ENCODE data around the gene MPP7.
"Not testable (repeated sequence)": the region's sequence is repeated elsewhere in the genome, so short reads cannot be mapped to it uniquely, and the experiment has no call there.

Gene MPP7

DNA sequence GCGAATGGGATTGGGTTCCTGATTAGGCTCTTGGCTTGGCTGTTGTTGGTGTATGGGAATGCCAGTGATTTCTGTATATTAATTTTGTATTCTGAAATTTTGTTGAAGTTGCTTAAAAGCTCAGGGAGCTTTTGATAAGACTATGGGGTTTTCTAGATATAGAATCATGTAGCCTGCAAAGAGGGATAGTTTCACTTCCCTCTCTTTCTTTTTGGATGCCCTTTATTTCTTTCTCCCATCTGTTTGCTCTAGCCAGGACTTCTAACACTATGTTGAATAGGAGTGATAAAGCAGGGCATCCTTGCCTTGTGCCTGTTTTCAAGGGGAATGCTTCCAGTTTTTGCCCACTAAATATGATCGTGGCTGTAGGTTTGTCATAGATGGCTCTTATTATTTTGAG is 40.4 kb upstream of the MPP7 start:
- DNase-seq (ENCODE audit: low read depth in 1 of 2, low spot score in 1 of 2), result no peak
- TF ChIP-seq, protein P1, sequence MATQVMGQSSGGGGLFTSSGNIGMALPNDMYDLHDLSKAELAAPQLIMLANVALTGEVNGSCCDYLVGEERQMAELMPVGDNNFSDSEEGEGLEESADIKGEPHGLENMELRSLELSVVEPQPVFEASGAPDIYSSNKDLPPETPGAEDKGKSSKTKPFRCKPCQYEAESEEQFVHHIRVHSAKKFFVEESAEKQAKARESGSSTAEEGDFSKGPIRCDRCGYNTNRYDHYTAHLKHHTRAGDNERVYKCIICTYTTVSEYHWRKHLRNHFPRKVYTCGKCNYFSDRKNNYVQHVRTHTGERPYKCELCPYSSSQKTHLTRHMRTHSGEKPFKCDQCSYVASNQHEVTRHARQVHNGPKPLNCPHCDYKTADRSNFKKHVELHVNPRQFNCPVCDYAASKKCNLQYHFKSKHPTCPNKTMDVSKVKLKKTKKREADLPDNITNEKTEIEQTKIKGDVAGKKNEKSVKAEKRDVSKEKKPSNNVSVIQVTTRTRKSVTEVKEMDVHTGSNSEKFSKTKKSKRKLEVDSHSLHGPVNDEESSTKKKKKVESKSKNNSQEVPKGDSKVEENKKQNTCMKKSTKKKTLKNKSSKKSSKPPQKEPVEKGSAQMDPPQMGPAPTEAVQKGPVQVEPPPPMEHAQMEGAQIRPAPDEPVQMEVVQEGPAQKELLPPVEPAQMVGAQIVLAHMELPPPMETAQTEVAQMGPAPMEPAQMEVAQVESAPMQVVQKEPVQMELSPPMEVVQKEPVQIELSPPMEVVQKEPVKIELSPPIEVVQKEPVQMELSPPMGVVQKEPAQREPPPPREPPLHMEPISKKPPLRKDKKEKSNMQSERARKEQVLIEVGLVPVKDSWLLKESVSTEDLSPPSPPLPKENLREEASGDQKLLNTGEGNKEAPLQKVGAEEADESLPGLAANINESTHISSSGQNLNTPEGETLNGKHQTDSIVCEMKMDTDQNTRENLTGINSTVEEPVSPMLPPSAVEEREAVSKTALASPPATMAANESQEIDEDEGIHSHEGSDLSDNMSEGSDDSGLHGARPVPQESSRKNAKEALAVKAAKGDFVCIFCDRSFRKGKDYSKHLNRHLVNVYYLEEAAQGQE (IDR thresholded peaks at IDR 0.05; ENCODE audit: insufficient replicate concordance, low read depth), result no peak
- TF ChIP-seq, protein P2, sequence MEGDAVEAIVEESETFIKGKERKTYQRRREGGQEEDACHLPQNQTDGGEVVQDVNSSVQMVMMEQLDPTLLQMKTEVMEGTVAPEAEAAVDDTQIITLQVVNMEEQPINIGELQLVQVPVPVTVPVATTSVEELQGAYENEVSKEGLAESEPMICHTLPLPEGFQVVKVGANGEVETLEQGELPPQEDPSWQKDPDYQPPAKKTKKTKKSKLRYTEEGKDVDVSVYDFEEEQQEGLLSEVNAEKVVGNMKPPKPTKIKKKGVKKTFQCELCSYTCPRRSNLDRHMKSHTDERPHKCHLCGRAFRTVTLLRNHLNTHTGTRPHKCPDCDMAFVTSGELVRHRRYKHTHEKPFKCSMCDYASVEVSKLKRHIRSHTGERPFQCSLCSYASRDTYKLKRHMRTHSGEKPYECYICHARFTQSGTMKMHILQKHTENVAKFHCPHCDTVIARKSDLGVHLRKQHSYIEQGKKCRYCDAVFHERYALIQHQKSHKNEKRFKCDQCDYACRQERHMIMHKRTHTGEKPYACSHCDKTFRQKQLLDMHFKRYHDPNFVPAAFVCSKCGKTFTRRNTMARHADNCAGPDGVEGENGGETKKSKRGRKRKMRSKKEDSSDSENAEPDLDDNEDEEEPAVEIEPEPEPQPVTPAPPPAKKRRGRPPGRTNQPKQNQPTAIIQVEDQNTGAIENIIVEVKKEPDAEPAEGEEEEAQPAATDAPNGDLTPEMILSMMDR (IDR thresholded peaks at IDR 0.05; ENCODE audit: insufficient read depth, low read length), result no peak
- TF ChIP-seq GABPA (IDR thresholded peaks at IDR 0.05; ENCODE audit: low read depth), result no peak
- no peak for TF ChIP-seq POLR2AphosphoS5 (IDR thresholded peaks at IDR 0.05; ENCODE audit: low read depth)
- no peak for TF ChIP-seq SPI1 (IDR thresholded peaks at IDR 0.05; ENCODE audit: borderline replicate concordance, low read depth)
- H3K27me3 ChIP-seq (ENCODE audit: insufficient read depth, poor library complexity, severe bottlenecking), result no peaks in the 10 kb centered on the region
- no peak overlapping the region for H3K4me3 ChIP-seq (replicated peaks; ENCODE audit: insufficient read depth, low read length)
- no peak overlapping the region for H3K27ac ChIP-seq (replicated peaks)

DNA sequence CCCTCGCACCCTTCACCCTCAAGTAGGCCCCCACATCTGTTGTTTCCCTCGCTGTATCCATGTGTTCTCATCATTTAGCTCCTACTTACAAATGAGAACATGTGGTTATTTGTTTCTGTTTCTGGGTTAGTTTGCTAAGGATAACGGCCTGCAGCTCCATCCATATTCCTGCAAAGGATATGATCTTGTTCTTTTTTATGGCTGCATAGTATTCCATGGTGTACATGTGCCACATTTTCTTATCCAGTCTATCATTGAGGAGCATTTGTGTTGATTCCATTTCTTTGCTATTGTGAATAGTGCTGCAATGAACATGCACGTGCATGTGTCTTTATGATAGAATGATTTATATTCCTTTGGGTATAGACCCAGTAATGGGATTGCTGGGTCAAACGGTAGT is 38.8 kb upstream of the MPP7 start:
- H3K4me3 ChIP-seq (replicated peaks; ENCODE audit: insufficient read depth, low read length); H3K27me3 ChIP-seq (ENCODE audit: insufficient read depth, poor library complexity, severe bottlenecking); H3K27ac ChIP-seq (replicated peaks); DNase-seq (ENCODE audit: low read depth in 1 of 2, low spot score in 1 of 2): not testable (repeated sequence)

DNA sequence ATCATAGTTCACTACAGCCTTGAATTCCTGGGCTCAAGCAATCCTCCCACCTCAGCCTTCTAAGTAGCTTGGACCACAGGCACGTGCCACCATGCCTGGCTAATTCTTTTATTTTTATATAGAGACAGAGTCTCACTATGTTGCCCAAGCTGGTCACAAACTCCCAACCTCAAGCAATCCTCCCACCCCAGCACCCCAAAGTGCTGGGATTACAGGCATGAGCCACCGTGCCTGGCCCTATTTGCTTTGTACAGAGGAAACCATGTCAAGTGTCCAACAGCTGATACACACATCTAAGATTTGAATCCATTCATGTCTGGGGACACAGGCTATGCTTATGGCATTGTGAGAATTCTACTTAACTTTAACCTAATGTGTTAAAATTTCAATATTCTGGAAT is 29.9 kb upstream of the MPP7 start:
- Histone ChIP-seq H3K4me3 (replicated peaks; ENCODE audit: insufficient read depth, low read length) (no peak overlapping the region), H3K27me3 (ENCODE audit: insufficient read depth, poor library complexity, severe bottlenecking) (no peaks in the 10 kb centered on the region), H3K27ac (replicated peaks) (peak overlapping the region; percentile 64; the same call in 1 of the 2 replicates)
- TF ChIP-seq SPI1 (IDR thresholded peaks at IDR 0.05; ENCODE audit: borderline replicate concordance, low read depth) (no peak), GABPA (IDR thresholded peaks at IDR 0.05; ENCODE audit: low read depth) (no peak), POLR2AphosphoS5 (IDR thresholded peaks at IDR 0.05; ENCODE audit: low read depth) (no peak)
- TF ChIP-seq, protein P1 (IDR thresholded peaks at IDR 0.05; ENCODE audit: insufficient replicate concordance, low read depth), result no peak
- TF ChIP-seq, protein P2 (IDR thresholded peaks at IDR 0.05; ENCODE audit: insufficient read depth, low read length), result no peak
- DNase-seq (ENCODE audit: low read depth in 1 of 2, low spot score in 1 of 2), result no peak

DNA sequence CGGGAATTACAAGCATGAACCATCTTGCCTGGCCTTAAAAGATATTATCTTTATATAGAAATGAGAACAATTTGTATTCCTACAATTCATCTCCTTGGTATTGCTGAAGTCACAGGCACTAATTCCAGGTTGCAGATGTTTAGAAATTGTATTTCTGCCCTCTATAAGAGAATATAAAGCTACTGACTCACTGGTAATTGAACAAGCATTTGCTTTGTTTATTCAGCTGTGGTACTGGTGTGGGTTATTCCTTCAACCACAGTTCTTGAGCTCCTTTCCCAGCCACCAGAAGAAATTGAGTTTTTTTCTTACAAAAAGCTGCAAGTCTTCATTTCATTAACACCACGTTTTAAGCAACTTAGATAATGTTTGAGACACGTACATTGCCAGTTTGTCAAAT is 29.0 kb upstream of the MPP7 start:
- DNase-seq (ENCODE audit: low read depth in 1 of 2, low spot score in 1 of 2), result no peak
- H3K4me3 ChIP-seq (replicated peaks; ENCODE audit: insufficient read depth, low read length), result no peak overlapping the region
- TF ChIP-seq SPI1 (IDR thresholded peaks at IDR 0.05; ENCODE audit: borderline replicate concordance, low read depth) (no peak), GABPA (IDR thresholded peaks at IDR 0.05; ENCODE audit: low read depth) (no peak), POLR2AphosphoS5 (IDR thresholded peaks at IDR 0.05; ENCODE audit: low read depth) (no peak)
- TF ChIP-seq, protein P2 (IDR thresholded peaks at IDR 0.05; ENCODE audit: insufficient read depth, low read length), result no peak

More for the DNA sequence above, 29.0 kb upstream of the MPP7 start:
- no peaks in the 10 kb centered on the region for H3K27me3 ChIP-seq (ENCODE audit: insufficient read depth, poor library complexity, severe bottlenecking)
- H3K27ac ChIP-seq (replicated peaks), result no peak overlapping the region

Data from HL-60 (cell line).